NCI-H748 (cell line): ENCODE measurements around the gene PEAK3.
"Not testable (repeated sequence)": the region's sequence is repeated elsewhere in the genome, so short reads cannot be mapped to it uniquely, and the experiment has no call there.

Experiments used
- DNase-seq: peaks from one replicate; lab custom pipeline; 2025; ENCODE audit not compliant: unreplicated experiment; lab: John Stamatoyannopoulos, UW

The PEAK3 gene

GRCh38 chr19:2289714-2290435, 7.9 kb upstream of the PEAK3 start:
- peak; percentile 60 for DNase-seq

GRCh38 chr19:2288818-2289713, 7.1 kb upstream of the PEAK3 start:
- no peak for DNase-seq

DNA sequence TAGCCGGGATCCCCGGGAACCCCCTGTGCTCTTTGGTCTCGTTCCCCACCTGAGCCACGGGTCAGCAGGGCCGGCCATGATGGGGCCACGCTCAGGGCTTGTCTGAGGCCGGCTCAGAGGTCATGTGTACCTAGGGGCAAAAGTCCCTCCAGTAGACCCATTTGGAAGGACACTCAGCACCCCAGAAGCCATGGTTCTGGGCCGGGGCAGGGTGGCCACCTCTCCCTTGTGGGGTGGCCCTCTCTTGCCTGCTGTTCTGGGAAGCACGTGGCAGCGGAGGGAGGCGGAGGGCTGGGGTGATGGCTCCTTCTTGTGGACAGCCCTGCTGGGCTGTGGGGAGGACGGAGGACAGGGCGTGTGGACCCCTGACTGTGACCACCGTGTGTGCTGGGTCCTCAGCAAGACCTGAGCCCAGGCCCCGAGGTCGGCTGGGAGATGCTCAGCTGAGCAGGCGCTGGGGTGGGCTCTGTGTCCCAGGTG, 6.4 kb upstream of the PEAK3 start:
- no peak for DNase-seq

GRCh38 chr19:2287585-2288337, 5.8 kb upstream of the PEAK3 start:
- DNase-seq, result no peak

GRCh38 chr19:2286402-2287140, 4.6 kb upstream of the PEAK3 start:
- DNase-seq, result no peak

- no peak for DNase-seq
These were observed 2.0 kb upstream of the PEAK3 start for GRCh38 chr19:2283835-2284507.

DNA sequence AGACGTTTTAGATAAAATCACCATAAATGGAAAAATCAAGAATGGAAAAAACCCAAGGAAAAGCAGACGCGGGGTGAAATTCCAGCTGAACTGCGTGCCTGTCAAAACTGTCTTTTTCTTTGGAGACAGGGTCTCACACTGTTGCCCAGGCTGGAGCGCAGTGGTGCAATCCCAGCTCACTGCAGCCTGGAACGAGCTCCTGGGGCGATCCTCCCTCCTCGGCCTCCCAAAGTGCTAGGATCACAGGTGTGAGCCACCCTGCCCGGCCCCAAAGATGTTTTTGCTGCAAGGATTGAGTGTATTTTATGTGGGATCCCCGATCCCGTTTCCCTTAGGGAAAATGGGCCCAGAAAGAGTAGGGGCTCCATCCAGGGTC, 875 bp upstream of the PEAK3 start:
- no peak for DNase-seq

GRCh38 chr19:2281265-2282061, 512 bp downstream of the PEAK3 start:
- not testable (repeated sequence) for DNase-seq

DNA sequence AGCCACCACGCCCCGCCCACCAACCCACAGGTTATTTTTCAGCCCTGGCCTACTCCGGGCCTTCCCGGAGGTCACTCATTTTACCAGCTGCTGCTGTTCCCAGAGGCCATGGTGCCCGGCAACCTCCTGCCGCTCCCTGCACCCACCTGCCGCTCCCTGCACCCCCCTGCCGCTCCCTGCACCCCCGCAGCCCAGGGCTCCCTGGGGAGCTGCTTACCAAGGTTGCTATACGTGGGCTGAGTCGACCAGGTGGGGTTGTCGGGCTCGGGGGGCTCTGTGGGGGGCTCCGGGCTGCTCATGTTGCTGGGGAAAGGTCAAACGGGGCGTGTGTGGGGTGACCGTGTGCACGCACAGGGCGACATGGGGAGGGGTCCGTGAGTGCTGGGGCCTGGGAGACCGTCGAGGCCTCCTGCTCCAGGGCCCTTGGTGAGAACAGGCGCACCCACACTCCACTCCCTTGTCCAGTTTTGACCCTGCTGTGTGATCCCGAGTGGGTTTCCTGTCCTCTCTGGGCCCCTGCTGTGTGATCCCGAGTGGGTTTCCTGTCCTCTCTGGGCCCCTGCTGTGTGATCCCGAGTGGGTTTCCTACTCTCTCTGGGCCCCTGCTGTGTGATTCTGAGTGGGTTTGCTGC, 1.2 kb downstream of the PEAK3 start:
- no peak for DNase-seq

GRCh38 chr19:2278459-2279158, 3.4 kb downstream of the PEAK3 start:
- no peak for DNase-seq

- no peak for DNase-seq
These were observed 4.8 kb downstream of the PEAK3 start for GRCh38 chr19:2277138-2277537.

- no peak for DNase-seq
These were observed 5.5 kb downstream of the PEAK3 start for GRCh38 chr19:2276429-2276986.

GRCh38 chr19:2275588-2276428, 6.2 kb downstream of the PEAK3 start:
- no peak for DNase-seq

- peak; percentile 52 for DNase-seq
These were observed 6.9 kb downstream of the PEAK3 start for GRCh38 chr19:2274931-2275535.

DNA sequence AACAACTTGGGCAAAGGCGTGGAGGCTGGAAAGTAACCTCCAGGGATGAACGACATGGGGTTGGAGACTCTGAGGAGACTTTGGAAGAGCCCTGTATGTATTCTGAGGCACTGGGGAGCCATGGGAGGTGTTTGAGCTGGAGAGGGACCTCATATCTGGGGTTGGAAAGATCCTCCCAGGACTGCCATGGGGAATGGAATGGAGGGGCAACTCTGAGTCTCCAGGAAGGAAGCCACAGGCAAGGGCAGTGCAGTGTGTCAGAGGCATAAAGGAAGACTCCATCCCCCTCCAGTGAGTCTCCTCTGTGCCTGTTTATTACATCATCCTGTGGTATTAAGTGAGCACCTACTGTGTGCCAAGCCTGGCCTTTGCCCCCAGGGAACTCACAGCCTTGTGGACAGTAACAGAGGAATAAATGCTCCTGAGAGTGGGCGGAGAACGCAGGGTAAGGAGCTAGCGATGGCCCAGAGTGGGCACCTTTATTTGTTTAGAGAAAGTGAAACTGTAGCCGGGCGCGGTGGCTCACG, 7.7 kb downstream of the PEAK3 start:
- DNase-seq, result no peak

DNA sequence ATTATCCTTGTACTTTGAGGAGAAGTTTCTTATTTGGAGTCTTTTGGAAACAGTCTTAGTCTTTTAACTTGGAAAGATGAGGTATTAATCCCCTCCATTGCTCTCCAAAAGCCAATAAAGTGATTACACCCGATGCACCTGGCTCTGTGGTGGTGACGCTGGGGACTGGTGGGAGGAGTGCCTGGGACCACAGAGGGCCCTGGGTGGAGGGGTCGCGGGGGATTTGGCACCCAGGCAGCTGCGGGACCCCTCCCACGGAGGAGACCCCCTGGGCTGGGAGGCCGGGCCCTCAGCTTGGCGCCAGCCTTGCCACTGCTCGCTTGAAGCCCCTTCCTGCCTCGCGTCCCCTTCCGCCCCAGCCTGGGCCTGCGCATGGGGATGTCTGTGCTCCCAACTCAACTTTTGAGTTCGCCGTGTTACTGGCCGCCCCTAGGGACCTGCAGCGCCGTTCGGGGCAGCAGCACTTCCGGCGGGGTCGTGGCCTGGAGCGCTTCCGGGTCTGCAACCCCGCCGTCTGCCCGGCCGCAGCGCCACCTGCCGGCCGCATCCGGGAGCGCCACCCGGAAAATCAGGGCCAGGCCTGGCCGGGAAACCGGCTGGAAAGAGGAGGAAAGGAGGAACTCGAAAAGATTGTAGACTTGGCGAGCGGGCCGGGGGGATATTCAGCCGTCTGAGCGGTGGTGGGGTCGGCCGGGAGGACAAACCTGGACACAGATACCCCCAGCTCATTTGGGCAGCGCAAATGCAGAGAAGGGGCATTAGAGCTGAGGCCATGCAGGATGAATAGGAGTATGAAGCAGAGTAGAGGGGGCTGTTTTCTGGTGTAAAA, 8.4 kb downstream of the PEAK3 start:
- DNase-seq, result no peak
